ENCODE measurements around the gene SHROOM1.

Gene SHROOM1

DNA sequence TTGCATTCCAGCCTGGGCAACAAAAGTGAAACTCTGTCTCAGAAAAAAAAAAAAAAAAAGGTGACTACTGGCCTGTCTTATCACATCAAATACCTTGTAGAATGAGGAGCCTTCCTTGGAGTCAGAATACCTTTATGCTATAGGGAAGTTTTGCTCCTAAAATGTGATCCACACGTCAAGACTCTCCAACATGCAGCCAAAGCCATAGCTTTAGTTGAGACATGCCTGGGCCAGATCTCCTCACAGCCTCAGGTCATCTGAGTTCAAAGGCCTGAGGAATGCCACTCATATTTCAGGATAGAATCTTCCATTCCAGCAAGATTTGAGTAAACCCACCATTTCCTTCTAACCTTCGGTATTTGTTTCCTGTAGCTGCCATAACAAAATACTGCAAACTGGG, 31.1 kb downstream of the SHROOM1 start:
- H3K27me3 ChIP-seq (replicated peaks; ENCODE audit: control insufficient read depth, insufficient read depth, low read length), result no peaks in the 10 kb centered on the region
- no peak overlapping the region for H3K4me3 ChIP-seq (replicated peaks; ENCODE audit: low read depth, low read length)
- DNase-seq (ENCODE audit: extremely low read depth, insufficient read length), result no peak
- TF ChIP-seq, protein P1, sequence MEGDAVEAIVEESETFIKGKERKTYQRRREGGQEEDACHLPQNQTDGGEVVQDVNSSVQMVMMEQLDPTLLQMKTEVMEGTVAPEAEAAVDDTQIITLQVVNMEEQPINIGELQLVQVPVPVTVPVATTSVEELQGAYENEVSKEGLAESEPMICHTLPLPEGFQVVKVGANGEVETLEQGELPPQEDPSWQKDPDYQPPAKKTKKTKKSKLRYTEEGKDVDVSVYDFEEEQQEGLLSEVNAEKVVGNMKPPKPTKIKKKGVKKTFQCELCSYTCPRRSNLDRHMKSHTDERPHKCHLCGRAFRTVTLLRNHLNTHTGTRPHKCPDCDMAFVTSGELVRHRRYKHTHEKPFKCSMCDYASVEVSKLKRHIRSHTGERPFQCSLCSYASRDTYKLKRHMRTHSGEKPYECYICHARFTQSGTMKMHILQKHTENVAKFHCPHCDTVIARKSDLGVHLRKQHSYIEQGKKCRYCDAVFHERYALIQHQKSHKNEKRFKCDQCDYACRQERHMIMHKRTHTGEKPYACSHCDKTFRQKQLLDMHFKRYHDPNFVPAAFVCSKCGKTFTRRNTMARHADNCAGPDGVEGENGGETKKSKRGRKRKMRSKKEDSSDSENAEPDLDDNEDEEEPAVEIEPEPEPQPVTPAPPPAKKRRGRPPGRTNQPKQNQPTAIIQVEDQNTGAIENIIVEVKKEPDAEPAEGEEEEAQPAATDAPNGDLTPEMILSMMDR (IDR thresholded peaks at IDR 0.05; ENCODE audit: insufficient read depth, low read length, poor library complexity, severe bottlenecking), result no peak
- H3K36me3 ChIP-seq (ENCODE audit: control insufficient read depth, insufficient read depth, low read length), result no peaks in the 10 kb centered on the region

GRCh38 chr5:132797651-132798050, 32.8 kb downstream of the SHROOM1 start:
- Histone ChIP-seq H3K36me3 (ENCODE audit: control insufficient read depth, insufficient read depth, low read length) (no peaks in the 10 kb centered on the region), H3K27me3 (replicated peaks; ENCODE audit: control insufficient read depth, insufficient read depth, low read length) (no peaks in the 10 kb centered on the region), H3K4me3 (replicated peaks; ENCODE audit: low read depth, low read length) (no peak overlapping the region)
- DNase-seq (ENCODE audit: extremely low read depth, insufficient read length), result no peak
- TF ChIP-seq, protein P1 (IDR thresholded peaks at IDR 0.05; ENCODE audit: insufficient read depth, low read length, poor library complexity, severe bottlenecking), result no peak

GRCh38 chr5:132791026-132791425, 39.4 kb downstream of the SHROOM1 start:
- Histone ChIP-seq H3K36me3 (ENCODE audit: control insufficient read depth, insufficient read depth, low read length) (no peaks in the 10 kb centered on the region), H3K4me3 (replicated peaks; ENCODE audit: low read depth, low read length) (no peak overlapping the region), H3K27me3 (replicated peaks; ENCODE audit: control insufficient read depth, insufficient read depth, low read length) (no peaks in the 10 kb centered on the region)
- no peak for DNase-seq (ENCODE audit: extremely low read depth, insufficient read length)
- TF ChIP-seq, protein P1 (IDR thresholded peaks at IDR 0.05; ENCODE audit: insufficient read depth, low read length, poor library complexity, severe bottlenecking), result no peak

DNA sequence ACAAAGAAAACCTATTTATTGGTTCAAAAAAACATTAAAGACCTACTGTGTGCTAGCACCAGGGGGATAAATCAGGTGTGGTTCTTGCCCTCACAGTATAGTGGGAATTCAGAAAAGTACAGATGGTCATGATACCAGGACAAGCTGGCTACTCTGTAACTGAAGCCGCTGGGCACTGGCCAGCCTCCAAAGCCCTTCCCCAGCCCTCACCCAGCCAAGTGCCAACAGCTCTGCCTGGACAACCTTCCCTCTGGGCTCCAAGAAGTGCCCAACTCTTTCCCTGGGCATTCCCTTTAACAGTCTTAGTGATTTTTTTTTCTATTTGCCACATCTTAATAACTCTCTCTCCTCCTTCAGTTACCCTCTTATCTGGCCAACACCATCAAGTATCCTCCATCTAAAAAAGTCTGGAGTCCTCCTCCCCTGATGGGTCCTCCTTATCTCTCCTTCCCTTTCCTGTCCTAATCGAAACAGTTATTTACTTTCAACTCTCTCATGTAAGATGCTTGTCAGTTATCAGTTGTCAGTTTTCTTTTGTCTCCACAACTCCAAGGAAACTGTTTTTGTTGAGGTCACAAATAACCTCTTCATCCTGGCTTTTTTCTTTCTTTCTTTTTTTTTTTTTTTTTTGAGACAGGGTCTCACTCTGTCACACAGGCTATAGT, 40.1 kb downstream of the SHROOM1 start:
- Histone ChIP-seq H3K27me3 (replicated peaks; ENCODE audit: control insufficient read depth, insufficient read depth, low read length) (no peaks in the 10 kb centered on the region), H3K4me3 (replicated peaks; ENCODE audit: low read depth, low read length) (no peak overlapping the region), H3K36me3 (ENCODE audit: control insufficient read depth, insufficient read depth, low read length) (no peaks in the 10 kb centered on the region)
- TF ChIP-seq, protein P1 (IDR thresholded peaks at IDR 0.05; ENCODE audit: insufficient read depth, low read length, poor library complexity, severe bottlenecking), result no peak
- DNase-seq (ENCODE audit: extremely low read depth, insufficient read length), result no peak

GRCh38 chr5:132788990-132789886, 41.2 kb downstream of the SHROOM1 start:
- no peak overlapping the region for H3K4me3 ChIP-seq (replicated peaks; ENCODE audit: low read depth, low read length)
- H3K36me3 ChIP-seq (ENCODE audit: control insufficient read depth, insufficient read depth, low read length), result no peaks in the 10 kb centered on the region
- TF ChIP-seq, protein P1 (IDR thresholded peaks at IDR 0.05; ENCODE audit: insufficient read depth, low read length, poor library complexity, severe bottlenecking), result no peak
- H3K27me3 ChIP-seq (replicated peaks; ENCODE audit: control insufficient read depth, insufficient read depth, low read length), result no peaks in the 10 kb centered on the region
- no peak for DNase-seq (ENCODE audit: extremely low read depth, insufficient read length)

Measured in GM06990 (cell line).